GM21423 (cell line): Measurements from ENCODE around the gene RFTN1.

Experiments used
- ATAC-seq: cut with Tn5 transposase; IDR thresholded peaks from one replicate; pipeline ENCODE4 v1.9.1; 2021; ENCODE audit warnings: mild to moderate bottlenecking, moderate library complexity; ENCODE audit not compliant: unreplicated experiment

The RFTN1 gene

DNA sequence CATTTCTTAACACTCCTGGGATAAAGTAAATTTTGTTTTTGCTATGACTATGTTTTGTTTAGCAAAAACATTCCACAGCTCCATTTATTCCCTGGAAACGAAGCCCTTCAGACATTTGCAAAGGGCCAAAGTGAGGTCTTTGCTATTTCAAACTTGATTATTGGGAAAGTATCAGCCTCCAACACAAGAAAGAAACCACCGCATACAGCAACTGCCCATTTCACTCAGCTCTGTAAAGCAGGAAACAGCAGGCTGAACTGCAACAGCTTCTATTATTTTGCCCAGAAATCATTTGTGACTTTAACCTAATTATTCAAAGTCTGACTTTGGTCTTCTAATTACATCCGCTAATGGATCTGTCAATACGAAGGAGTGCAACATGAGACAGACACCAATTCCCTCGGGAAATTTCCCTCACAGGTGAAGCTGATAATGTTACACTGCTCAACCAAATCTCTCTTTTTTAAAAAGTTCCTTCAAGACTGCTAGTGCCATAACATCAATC, 72.1 kb downstream of the RFTN1 start:
- ATAC-seq = no peak

DNA sequence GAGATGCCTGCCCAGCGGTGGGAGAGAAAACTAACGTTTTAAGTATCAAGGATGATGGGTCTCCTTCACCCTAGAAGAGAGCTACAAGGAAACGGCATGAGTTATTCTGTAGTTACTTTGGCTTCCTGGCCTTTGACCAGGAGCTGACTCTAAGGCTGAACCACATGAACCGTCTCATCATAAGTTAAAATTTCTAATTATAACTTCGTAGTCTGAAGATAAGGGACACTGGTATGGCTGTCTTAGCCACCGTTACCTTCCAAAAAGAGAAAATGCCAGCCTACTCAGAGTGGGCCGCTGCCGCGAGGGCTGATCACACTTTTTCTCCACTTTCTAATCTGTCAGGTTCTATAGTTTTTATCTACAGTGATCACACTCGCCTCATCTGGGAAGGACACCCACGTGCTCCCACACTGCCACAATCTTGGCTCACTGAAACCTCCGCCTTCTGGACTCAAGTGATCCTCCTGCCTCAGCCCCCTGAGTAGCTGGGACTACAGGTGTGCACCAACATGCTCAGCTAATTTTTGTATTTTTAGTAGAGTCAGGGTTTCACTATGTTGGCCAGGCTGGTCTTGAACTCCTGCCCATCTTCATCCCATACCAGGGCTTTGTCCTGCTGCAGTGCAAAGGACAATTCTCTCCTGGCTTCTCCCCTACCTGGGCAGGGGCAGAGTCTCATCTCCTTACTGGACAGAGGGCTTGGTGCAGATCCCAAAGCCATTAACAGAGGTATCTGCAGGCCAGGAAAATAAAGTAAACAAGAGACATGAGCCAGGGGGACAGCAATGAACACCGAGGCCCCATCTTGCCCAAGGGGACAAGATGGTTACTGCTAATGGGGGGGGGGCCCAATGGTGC, 73.4 kb downstream of the RFTN1 start:
- no peak for ATAC-seq

GRCh38 chr3:16439163-16439847, 74.2 kb downstream of the RFTN1 start:
- no peak for ATAC-seq

- ATAC-seq = no peak
These were observed 75.9 kb downstream of the RFTN1 start for GRCh38 chr3:16437640-16438039.

DNA sequence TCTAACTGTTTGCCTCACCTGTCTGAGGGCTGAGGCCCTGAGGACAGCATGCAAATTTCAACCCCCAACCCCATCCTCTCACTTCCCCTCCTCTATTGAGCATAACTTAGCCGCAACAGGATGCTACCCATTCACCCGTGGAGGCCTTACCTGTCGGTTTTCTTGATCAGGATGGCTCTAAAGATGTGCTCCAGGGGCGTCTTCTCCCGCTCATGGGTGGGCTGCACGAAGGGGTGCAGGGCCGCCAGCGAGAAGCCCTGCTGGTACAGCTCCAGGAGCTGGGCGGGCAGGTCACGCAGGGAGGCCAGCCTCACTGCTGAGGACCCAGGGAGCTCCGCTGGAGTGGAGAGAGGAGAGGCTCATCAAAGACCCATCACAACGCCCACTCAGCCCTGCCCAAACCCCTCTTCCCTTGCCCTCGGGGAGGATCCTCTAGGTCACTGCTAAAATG, 79.8 kb downstream of the RFTN1 start:
- peak; percentile 78 for ATAC-seq

DNA sequence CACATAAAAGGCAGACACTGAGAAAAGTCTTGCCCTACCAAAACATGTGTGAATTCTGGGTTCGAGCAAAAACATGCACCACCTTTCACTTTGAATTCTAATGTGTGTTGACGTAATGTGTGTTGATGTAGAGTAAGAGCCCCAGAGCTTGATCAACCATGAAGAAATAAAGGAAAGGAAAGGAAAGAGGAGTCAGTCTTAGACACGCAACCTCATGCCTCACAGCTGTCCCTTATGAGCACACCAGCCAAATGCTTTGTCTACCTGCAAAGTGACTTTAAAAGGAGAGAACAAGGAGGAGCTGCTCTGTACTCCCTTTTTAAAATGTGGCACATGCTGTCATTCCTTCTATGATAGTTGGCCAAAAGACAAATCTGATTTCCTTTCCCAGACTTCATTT, 80.8 kb downstream of the RFTN1 start:
- peak; percentile 25 for ATAC-seq

DNA sequence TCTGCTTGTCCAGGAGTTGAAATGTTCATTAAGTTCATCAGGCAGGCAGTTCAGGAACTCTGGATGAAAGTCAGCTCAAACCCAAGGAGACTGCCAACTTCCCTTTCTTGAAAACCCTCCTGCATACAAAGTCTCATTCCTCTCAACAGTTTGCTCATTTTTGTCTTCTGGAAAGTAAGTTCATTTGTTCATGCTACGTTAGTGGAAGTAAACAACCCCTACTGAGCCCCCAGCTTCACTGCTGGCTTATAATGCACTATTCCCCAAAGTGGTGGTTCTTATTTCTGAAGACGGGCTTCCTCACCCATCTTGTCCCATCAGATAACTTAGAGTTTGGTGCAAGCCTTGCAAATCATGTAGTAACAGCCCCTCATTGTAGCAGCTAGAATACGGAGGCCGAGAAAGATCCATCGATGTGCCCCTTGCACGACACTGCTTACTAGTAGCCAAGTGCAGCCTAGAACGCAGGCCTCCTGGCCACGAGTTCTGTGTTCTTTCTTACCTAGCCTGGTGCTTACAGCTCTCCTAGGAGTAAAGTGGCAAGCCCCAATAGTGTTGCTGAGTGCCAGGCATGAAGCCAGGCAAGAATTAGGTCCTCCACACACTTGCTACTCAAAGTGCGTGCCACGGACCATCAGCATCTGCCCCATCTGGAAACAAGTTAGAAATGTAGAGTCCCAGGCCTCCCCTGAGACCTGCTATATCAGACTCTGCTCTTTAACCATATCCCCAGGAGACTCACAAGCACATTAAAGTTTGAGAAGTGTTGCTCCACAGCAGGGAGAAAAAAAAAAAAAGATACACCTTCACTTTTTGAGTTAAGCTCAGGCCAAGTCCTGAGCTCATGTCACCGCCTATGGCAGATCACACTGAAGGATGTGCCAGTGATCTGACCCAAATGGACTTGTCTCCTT, 82.5 kb downstream of the RFTN1 start:
- ATAC-seq = peak; percentile 46

- no peak for ATAC-seq
These were observed 84.4 kb downstream of the RFTN1 start for GRCh38 chr3:16429086-16429485.

GRCh38 chr3:16428612-16429011, 84.9 kb downstream of the RFTN1 start:
- no peak for ATAC-seq

DNA sequence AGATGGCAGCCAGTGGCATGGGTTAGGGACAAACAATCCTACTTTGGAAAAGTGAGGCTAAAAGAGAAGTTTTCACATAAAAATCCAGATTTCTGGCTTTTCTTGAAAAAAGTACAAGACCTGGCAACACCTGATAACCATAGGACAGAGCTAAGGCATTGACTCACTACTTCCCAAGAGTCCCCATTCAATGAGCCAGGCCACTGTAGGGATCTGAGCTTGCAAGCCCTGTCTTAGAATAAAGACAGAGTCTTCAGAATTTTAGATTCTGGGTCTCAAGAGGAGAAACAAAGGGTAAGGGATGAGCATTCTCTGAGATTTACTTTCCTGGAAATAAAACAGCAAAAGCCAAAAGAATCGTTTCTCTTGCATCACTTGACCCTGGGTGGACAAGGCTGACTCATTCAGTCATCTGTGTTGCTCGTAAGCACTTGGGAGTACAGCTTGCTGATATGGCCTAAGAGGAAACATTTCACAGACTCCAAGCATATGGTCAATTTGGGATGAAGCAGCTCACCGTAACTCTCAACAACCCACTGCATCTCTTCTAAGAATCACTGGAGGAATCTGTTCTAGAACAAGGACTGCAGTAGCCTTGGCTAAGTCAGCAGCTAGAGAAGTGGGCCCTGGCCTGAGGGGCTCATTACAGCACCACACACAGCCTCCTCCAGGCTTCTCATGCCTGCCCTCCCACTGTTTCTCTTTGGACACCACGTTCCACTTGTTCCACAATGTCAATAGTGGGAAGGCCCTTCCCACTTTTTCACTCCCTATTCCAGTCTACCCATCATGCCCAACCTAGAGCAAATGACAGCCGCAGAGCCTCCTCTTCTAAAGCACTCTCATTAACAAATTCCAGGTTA, 86.2 kb downstream of the RFTN1 start:
- ATAC-seq = no peak

- ATAC-seq = no peak
These were observed 86.8 kb downstream of the RFTN1 start for GRCh38 chr3:16426665-16427064.

GRCh38 chr3:16426029-16426400, 87.5 kb downstream of the RFTN1 start:
- no peak for ATAC-seq

- ATAC-seq = no peak
These were observed 88.0 kb downstream of the RFTN1 start for GRCh38 chr3:16425398-16426028.

DNA sequence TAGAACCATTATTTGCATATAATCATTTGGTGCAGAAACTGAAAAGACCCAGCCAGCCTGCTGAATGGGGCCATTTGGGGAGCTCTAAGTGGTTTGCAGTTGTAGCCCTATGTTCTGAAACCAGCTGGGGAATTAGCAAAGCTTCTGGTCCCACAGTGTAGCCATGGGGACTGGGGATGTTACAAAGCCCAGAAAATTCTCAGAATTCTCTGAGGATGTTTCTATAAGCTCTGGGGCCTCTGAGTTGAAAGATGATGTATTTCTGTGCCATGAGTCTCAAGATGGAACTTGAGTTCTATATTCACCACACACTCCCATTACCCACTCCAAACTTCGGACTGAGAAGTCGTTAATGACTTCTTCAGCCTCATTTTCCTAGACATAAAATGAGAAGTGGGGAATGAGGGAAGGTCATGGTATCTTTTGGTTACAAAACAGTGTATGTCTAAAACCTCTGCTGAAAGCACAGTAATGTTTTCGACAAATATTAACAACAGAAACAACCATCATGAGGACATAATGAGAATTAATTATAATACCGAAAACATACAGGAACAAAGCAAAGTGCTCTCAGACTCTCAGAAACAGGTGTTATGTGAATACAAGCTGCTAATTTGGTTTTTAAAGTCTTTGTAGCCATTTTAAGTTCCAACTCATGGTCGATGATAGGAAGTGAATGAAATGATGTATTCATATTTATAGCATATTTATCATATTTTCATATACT, 89.4 kb downstream of the RFTN1 start:
- peak; percentile 70 for ATAC-seq

GRCh38 chr3:16423298-16423697, 90.2 kb downstream of the RFTN1 start:
- ATAC-seq = no peak

DNA sequence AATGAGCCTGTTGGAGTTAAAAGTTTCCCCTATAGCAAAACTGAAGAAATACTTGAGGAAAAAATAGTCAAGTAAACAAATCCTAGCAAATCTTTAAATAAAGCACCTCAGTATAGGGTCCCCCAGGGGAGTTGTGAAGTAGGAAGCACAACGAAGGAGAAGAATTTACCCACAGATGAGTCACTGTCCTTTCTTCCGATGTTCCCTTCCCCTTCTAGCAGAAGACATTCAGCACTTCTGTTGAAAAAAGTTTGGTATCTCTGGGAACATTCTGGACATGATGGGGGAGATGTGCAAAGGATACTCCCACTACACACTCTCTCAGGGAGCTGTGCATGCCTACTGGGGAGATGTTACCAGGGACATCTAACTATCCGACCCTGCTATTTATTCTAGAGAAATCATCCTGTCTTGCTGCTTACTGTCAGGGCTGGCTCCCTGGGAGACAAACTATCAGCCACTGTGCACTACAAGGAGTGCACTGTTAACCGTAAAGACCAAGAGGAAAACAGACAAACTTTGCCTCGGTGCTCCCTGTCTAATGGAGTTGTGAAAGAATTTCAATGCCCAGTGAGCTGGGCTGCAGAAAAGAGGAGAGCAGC, 93.8 kb downstream of the RFTN1 start:
- no peak for ATAC-seq

- no peak for ATAC-seq
These were observed 95.4 kb downstream of the RFTN1 start for GRCh38 chr3:16417945-16418739.
